ENCODE data around the gene DLD. TPM values are rescaled to one million over a fixed set of nuclear protein-coding genes. Genes with fewer than 3 reads are reported as not detected.
A peak's percentile ranks its signal among the peaks of the same experiment; 100 is the strongest.

Gene DLD
- total and polyA plus RNA-seq, 2 of the 13 experiments (the other 11 are each of a cell fraction or from before 2014, with no cell fraction given) = 56.8 to 95.2 TPM

- TF ChIP-seq ZBTB25 (CRISPR knock-in tag; IDR thresholded peaks at IDR 0.05) = no peak; the same call in 1 of the 2 replicates
- TF ChIP-seq MTF2 (CRISPR knock-in tag; IDR thresholded peaks at IDR 0.05; ENCODE audit: borderline replicate concordance) = no peak
- TF ChIP-seq ZNF329 (CRISPR knock-in tag; IDR thresholded peaks at IDR 0.05; ENCODE audit: low read depth) = no peak
- TF ChIP-seq ZBTB4 (CRISPR knock-in tag; IDR thresholded peaks at IDR 0.05; ENCODE audit: borderline replicate concordance) = no peak
- TF ChIP-seq IRF1 (CRISPR knock-in tag; IDR thresholded peaks at IDR 0.05; ENCODE audit: low read depth) = no peak
- TF ChIP-seq ZFP41 (CRISPR knock-in tag; IDR thresholded peaks at IDR 0.05; ENCODE audit: borderline replicate concordance) = no peak
- no peak for TF ChIP-seq ZNF34 (CRISPR knock-in tag; IDR thresholded peaks at IDR 0.05; ENCODE audit: borderline replicate concordance)
- TF ChIP-seq PCBP1 (IDR thresholded peaks at IDR 0.05; ENCODE audit: borderline replicate concordance, low read depth, low read length) = no peak
- TF ChIP-seq HNF4G (IDR thresholded peaks at IDR 0.05; ENCODE audit: borderline replicate concordance, low read depth, low read length) = peak; percentile 56; the same call in 1 of the 2 replicates
- TF ChIP-seq HNF4G (CRISPR knock-in tag; IDR thresholded peaks at IDR 0.05; ENCODE audit: borderline replicate concordance, low read depth) = no peak
- TF ChIP-seq SKIL (CRISPR knock-in tag; IDR thresholded peaks at IDR 0.05; ENCODE audit: borderline replicate concordance) = no peak
- TF ChIP-seq PHF5A (CRISPR knock-in tag; IDR thresholded peaks at IDR 0.05; ENCODE audit: low read depth, unreplicated experiment) = peak; percentile 72
- TF ChIP-seq ZNF768 (CRISPR knock-in tag; IDR thresholded peaks at IDR 0.05) = no peak
- no peak for TF ChIP-seq U2AF2 (IDR thresholded peaks at IDR 0.05; ENCODE audit: low read depth, low read length)
- TF ChIP-seq SMAD3 (CRISPR knock-in tag; IDR thresholded peaks at IDR 0.05) = peak; percentile 52; the same call in 1 of the 2 replicates
- TF ChIP-seq ZNF121 (CRISPR knock-in tag; IDR thresholded peaks at IDR 0.05) = no peak
- no peak for TF ChIP-seq ZNF672 (CRISPR knock-in tag; IDR thresholded peaks at IDR 0.05)
These were observed 76.4 kb downstream of the DLD start (continued) for GRCh38 chr7:107967420-107967819.

Measured in HepG2 (cell line).